ENCODE measurements around the gene EIF2A.

Gene EIF2A

DNA sequence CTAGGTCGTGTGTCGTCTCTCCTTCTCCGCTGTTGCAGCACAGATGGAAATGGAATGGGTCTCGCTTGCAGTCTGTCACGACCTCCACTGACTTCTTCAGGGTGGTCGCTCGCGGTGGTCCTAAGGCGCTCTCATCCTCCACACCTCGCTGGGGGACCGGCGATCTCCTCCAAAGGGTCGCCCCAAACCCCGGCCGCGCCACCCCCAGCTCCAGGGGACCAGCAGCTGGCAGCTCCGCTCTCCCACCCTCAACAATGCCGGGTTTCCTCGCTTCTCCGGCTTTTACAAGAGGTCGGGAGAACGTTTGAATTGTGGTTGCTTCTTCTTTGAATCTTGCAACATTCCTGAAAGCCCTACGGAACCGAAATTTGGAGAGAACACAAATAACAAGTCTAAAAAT is 26.2 kb upstream of the EIF2A start:
- Histone ChIP-seq H2AFZ (ENCODE audit: low read depth, low read length, severe bottlenecking) (no peak overlapping the region), H3K9me2 (replicated peaks; ENCODE audit: insufficient read depth, low read length) (no peaks in the 10 kb centered on the region), H4K20me1 (ENCODE audit: low read depth, low read length) (no peaks in the 10 kb centered on the region), H3K79me2 (ENCODE audit: insufficient read depth, low read length) (no peaks in the 10 kb centered on the region), H3K4me3 (ENCODE audit: insufficient read depth, low read length, poor library complexity, severe bottlenecking) (no peak overlapping the region), H3K9me3 (ENCODE audit: insufficient read depth, low read length) (no peaks in the 10 kb centered on the region), H3K4me2 (ENCODE audit: low read depth, low read length, poor library complexity, severe bottlenecking) (no peak overlapping the region), H3K27me3 (ENCODE audit: low read length) (no peaks in the 10 kb centered on the region), H3K9ac (ENCODE audit: low read length) (no peak overlapping the region), H3F3A (ENCODE audit: insufficient read depth) (no peaks in the 10 kb centered on the region), H3K27ac (ENCODE audit: low read depth, low read length) (no peak overlapping the region), H3K36me3 (ENCODE audit: low read length) (no peaks in the 10 kb centered on the region)
- no peak for TF ChIP-seq EZH2phosphoT487 (conservative IDR thresholded peaks at IDR 0.05; ENCODE audit: low read length)
- TF ChIP-seq, protein P1, sequence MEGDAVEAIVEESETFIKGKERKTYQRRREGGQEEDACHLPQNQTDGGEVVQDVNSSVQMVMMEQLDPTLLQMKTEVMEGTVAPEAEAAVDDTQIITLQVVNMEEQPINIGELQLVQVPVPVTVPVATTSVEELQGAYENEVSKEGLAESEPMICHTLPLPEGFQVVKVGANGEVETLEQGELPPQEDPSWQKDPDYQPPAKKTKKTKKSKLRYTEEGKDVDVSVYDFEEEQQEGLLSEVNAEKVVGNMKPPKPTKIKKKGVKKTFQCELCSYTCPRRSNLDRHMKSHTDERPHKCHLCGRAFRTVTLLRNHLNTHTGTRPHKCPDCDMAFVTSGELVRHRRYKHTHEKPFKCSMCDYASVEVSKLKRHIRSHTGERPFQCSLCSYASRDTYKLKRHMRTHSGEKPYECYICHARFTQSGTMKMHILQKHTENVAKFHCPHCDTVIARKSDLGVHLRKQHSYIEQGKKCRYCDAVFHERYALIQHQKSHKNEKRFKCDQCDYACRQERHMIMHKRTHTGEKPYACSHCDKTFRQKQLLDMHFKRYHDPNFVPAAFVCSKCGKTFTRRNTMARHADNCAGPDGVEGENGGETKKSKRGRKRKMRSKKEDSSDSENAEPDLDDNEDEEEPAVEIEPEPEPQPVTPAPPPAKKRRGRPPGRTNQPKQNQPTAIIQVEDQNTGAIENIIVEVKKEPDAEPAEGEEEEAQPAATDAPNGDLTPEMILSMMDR (IDR thresholded peaks at IDR 0.05; ENCODE audit: insufficient read depth, low read length, poor library complexity, severe bottlenecking) = no peak

DNA sequence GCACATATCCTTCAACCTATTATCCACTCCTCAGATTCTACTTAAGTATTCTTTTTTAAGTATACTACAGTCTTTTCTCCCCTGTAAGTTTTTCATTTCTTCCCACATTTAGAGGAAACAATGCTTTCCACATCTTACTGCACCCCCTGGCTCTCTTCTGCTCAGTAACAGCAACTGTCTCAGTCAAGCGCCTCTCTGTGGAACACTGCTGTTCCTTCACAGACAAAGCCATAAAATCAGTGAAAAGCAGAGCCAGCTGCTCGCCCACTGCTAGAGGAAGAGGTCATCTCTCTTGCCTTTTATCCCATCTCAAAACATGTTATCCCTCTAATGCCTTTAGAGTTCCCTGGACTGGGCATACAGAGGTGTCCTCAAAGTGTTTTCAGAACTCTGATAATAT is 25.1 kb upstream of the EIF2A start:
- Histone ChIP-seq H3K9me3 (ENCODE audit: insufficient read depth, low read length) (no peaks in the 10 kb centered on the region), H3F3A (ENCODE audit: insufficient read depth) (no peaks in the 10 kb centered on the region), H2AFZ (ENCODE audit: low read depth, low read length, severe bottlenecking) (no peak overlapping the region), H3K36me3 (ENCODE audit: low read length) (no peaks in the 10 kb centered on the region), H3K79me2 (ENCODE audit: insufficient read depth, low read length) (no peaks in the 10 kb centered on the region), H4K20me1 (ENCODE audit: low read depth, low read length) (no peaks in the 10 kb centered on the region), H3K4me3 (ENCODE audit: insufficient read depth, low read length, poor library complexity, severe bottlenecking) (no peak overlapping the region), H3K27me3 (ENCODE audit: low read length) (no peaks in the 10 kb centered on the region), H3K4me2 (ENCODE audit: low read depth, low read length, poor library complexity, severe bottlenecking) (no peak overlapping the region), H3K9ac (ENCODE audit: low read length) (no peak overlapping the region), H3K27ac (ENCODE audit: low read depth, low read length) (no peak overlapping the region), H3K9me2 (replicated peaks; ENCODE audit: insufficient read depth, low read length) (no peaks in the 10 kb centered on the region)
- no peak for TF ChIP-seq EZH2phosphoT487 (conservative IDR thresholded peaks at IDR 0.05; ENCODE audit: low read length)
- TF ChIP-seq, protein P1 (IDR thresholded peaks at IDR 0.05; ENCODE audit: insufficient read depth, low read length, poor library complexity, severe bottlenecking) = no peak

- H2AFZ ChIP-seq (ENCODE audit: low read depth, low read length, severe bottlenecking) = no peak overlapping the region
- H3K9ac ChIP-seq (ENCODE audit: low read length) = no peak overlapping the region
- no peaks in the 10 kb centered on the region for H3K9me3 ChIP-seq (ENCODE audit: insufficient read depth, low read length)
- H3K36me3 ChIP-seq (ENCODE audit: low read length) = no peaks in the 10 kb centered on the region
- no peak overlapping the region for H3K27ac ChIP-seq (ENCODE audit: low read depth, low read length)
- H3K27me3 ChIP-seq (ENCODE audit: low read length) = no peaks in the 10 kb centered on the region
- H3K79me2 ChIP-seq (ENCODE audit: insufficient read depth, low read length) = no peaks in the 10 kb centered on the region
- no peaks in the 10 kb centered on the region for H3F3A ChIP-seq (ENCODE audit: insufficient read depth)
- no peak overlapping the region for H3K4me3 ChIP-seq (ENCODE audit: insufficient read depth, low read length, poor library complexity, severe bottlenecking)
- H4K20me1 ChIP-seq (ENCODE audit: low read depth, low read length) = no peaks in the 10 kb centered on the region
- no peak for TF ChIP-seq EZH2phosphoT487 (conservative IDR thresholded peaks at IDR 0.05; ENCODE audit: low read length)
- TF ChIP-seq, protein P1 (IDR thresholded peaks at IDR 0.05; ENCODE audit: insufficient read depth, low read length, poor library complexity, severe bottlenecking) = no peak
- no peaks in the 10 kb centered on the region for H3K9me2 ChIP-seq (replicated peaks; ENCODE audit: insufficient read depth, low read length)
- no peak overlapping the region for H3K4me2 ChIP-seq (ENCODE audit: low read depth, low read length, poor library complexity, severe bottlenecking)
These were observed 23.0 kb upstream of the EIF2A start for GRCh38 chr3:150523538-150523937.
